ENCODE results near the gene STXBP1. TPM values are rescaled to one million over a fixed set of nuclear protein-coding genes. Genes with fewer than 3 reads are reported as not detected.
A peak's percentile ranks its signal among the peaks of the same experiment; 100 is the strongest.

STXBP1 gene
- total and polyA plus RNA-seq, 2 of the 8 experiments (the other 6 are each of a cell fraction or from before 2014, with no cell fraction given): 11.5 to 60.9 TPM

DNA sequence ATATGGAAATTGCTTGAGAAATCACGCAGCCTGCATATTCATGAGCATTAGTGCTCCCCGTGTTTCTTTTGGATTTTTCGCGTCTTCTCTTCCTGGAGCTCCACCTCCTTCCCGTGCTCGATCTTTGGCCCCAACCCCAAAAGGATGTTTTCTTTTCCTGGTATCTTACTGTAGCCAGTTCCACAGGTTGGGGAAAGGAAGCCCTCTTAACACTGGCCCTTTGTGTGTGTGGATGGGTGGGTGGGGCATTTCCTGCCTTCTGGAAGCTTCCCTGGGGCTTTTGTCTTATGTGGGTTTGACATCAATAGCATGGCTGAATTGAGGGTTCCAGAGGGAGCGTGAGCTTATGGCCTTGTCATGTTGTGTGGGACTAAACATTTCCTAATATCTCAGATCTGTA is 21.9 kb downstream of the STXBP1 start:
- ChIA-PET POLR2A (ENCODE audit: partially characterized antibody) (interaction anchor here (1.0 to 1.8 kb wide), 7 partner anchors 12 to 186 kb away, joined by 3 to 9 read pairs (median 4); no protein-coding TSS in a partner anchor), CTCF (ENCODE audit: partially characterized antibody) (interaction anchor here (0.6 to 2.6 kb wide), 16 partner anchors 10 to 144 kb away, joined by 3 to 9 read pairs (median 4); no protein-coding TSS in a partner anchor)
- no peak overlapping the region for H2AK5ac ChIP-seq (ENCODE audit: low read depth, low read length)
- H3K9ac ChIP-seq (replicated peaks in 1 of 4; ENCODE audit: extremely low read depth in 1 of 4, low read depth in 3 of 4, low read length in 3 of 4): no peak overlapping the region
- H3K27me3 ChIP-seq (replicated peaks in 1 of 4; ENCODE audit: control insufficient read depth in 3 of 4, extremely low read depth in 1 of 4, insufficient read depth in 3 of 4, low read length in 3 of 4): no peaks in the 10 kb centered on the region
- H3K4me2 ChIP-seq (ENCODE audit: insufficient read depth in 1 of 2, low read depth in 2 of 2, low read length in 2 of 2): no peak overlapping the region
- no peak overlapping the region for H3K4me3 ChIP-seq (ENCODE audit: extremely low read depth in 1 of 4, insufficient read depth in 2 of 4, low read depth in 3 of 4, low read length in 4 of 4)
- H3K79me2 ChIP-seq (ENCODE audit: control insufficient read depth in 1 of 2, insufficient read depth in 2 of 2, low read length in 2 of 2): peaks cover 0 to 5% of the 10 kb centered on the region in 2 experiments; a peak in 1 of 4 replicates
- H3K4ac ChIP-seq (replicated peaks; ENCODE audit: insufficient read length, low read depth, low read length): no peak overlapping the region
- H3K4me1 ChIP-seq (replicated peaks in 1 of 4; ENCODE audit: control insufficient read depth in 3 of 4, insufficient read depth in 4 of 4, low read length in 3 of 4): peaks cover 12 to 16% (median 13%) of the 10 kb centered on the region in 4 experiments
- no peak overlapping the region for H4K91ac ChIP-seq (replicated peaks; ENCODE audit: insufficient read length, low read length)
- 0 out of 2 replicates have a peak overlapping the region, but pooled peaks have one; percentile 85 for H2BK5ac ChIP-seq (ENCODE audit: low read depth, low read length)
- no peak overlapping the region for H2BK120ac ChIP-seq (replicated peaks; ENCODE audit: low read depth, low read length)
- H2BK20ac ChIP-seq (ENCODE audit: low read length): no peak overlapping the region
- no peaks in the 10 kb centered on the region for H3K36me3 ChIP-seq (ENCODE audit: control insufficient read depth in 2 of 4, insufficient read depth in 4 of 4, low read length in 3 of 4)
- no peak overlapping the region for H3K14ac ChIP-seq (ENCODE audit: insufficient read length)
- H3K56ac ChIP-seq (replicated peaks; ENCODE audit: insufficient read length, low read depth, low read length): no peak overlapping the region
- H3K18ac ChIP-seq (ENCODE audit: extremely low read depth, low read length): no peak overlapping the region
- H2AFZ ChIP-seq (ENCODE audit: low read length): no peak overlapping the region
- FAIRE-seq (no peak), DNase-seq (ENCODE audit: low read depth in 1 of 2, low spot score in 2 of 2) (no peak)
- H4K8ac ChIP-seq (ENCODE audit: extremely low read depth, insufficient read depth, low read length): no peak overlapping the region
- whole genome bisulfite sequencing, 2 experiments (ENCODE audit: extremely low coverage in 1 of 2, insufficient coverage in 1 of 2, insufficient read length in 1 of 2, insufficient replicate concordance in 2 of 2, low coverage in 1 of 2, low lambda C conversion rate in 2 of 2, missing lambda C conversion rate in 1 of 2): 75% methylated on average over 7 of the region's 7 CpGs; no CpG with 5 or more reads in 1 of the 2 experiments
- no peaks in the 10 kb centered on the region for H4K20me1 ChIP-seq (replicated peaks in 1 of 2; ENCODE audit: control insufficient read depth in 1 of 2, insufficient read depth in 2 of 2, low read length in 2 of 2)
- no peak overlapping the region for H3K23ac ChIP-seq (ENCODE audit: insufficient read length)
- H3K27ac ChIP-seq (ENCODE audit: low read depth, low read length): no peak overlapping the region
- H2BK12ac ChIP-seq (ENCODE audit: low read depth, low read length): 0 out of 2 replicates have a peak overlapping the region, but pooled peaks have one; percentile 65
- H2BK15ac ChIP-seq (ENCODE audit: low read length): no peak overlapping the region
- TF ChIP-seq, protein P1, sequence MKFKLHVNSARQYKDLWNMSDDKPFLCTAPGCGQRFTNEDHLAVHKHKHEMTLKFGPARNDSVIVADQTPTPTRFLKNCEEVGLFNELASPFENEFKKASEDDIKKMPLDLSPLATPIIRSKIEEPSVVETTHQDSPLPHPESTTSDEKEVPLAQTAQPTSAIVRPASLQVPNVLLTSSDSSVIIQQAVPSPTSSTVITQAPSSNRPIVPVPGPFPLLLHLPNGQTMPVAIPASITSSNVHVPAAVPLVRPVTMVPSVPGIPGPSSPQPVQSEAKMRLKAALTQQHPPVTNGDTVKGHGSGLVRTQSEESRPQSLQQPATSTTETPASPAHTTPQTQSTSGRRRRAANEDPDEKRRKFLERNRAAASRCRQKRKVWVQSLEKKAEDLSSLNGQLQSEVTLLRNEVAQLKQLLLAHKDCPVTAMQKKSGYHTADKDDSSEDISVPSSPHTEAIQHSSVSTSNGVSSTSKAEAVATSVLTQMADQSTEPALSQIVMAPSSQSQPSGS (IDR thresholded peaks at IDR 0.05; ENCODE audit: low read length): no peak
- TF ChIP-seq SAP30 (IDR thresholded peaks at IDR 0.05; ENCODE audit: insufficient read depth, insufficient replicate concordance, low read length) (no peak), ZNF274 (IDR thresholded peaks at IDR 0.05; ENCODE audit: borderline replicate concordance, extremely low read depth, low read length) (no peak)
- TF ChIP-seq, protein P2, sequence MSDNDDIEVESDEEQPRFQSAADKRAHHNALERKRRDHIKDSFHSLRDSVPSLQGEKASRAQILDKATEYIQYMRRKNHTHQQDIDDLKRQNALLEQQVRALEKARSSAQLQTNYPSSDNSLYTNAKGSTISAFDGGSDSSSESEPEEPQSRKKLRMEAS (IDR thresholded peaks at IDR 0.05): peak; percentile 42; the same call in 1 of the 2 replicates
- H3K79me1 ChIP-seq (ENCODE audit: low read depth, low read length): no peaks in the 10 kb centered on the region
- no peaks in the 10 kb centered on the region for H3K9me3 ChIP-seq (ENCODE audit: insufficient read depth in 2 of 2, low read depth in 1 of 2, low read length in 1 of 2)
- H3K23me2 ChIP-seq (ENCODE audit: low read depth, low read length): no peaks in the 10 kb centered on the region
- H4K5ac ChIP-seq (ENCODE audit: insufficient read length, low read depth, low read length): no peak overlapping the region
